A549 (cell line): ENCODE results near the gene CDHR1.

Source experiments
- CHD2 ChIP-seq: fragments of 150-350 bp; IDR thresholded peaks from 2 replicates; pipeline ENCODE4 v1.6.1; 2014; ENCODE audit warnings: low read length; ENCODE audit not compliant: partially characterized antibody
- CTCF ChIP-seq: fragments of >200 bp; sonication (Bioruptor Twin); formaldehyde crosslinking; IDR thresholded peaks from 3 replicates; pipeline ENCODE4 v1.5.1; 2016
- HOXA7 ChIP-seq: fragments of 250-450 bp; sonication (Bioruptor Pico); IDR thresholded peaks from 2 replicates; pipeline ENCODE4 v1.5.0; 2020; ENCODE audit warnings: mild to moderate bottlenecking, moderate library complexity
- KDM1A ChIP-seq: fragments of 200-600 bp; sonication (generic); IDR thresholded peaks from 2 replicates; pipeline ENCODE4 v1.6.1; 2016; ENCODE audit warnings: low read depth, mild to moderate bottlenecking
- MAFK ChIP-seq: fragments of 450-650 bp; IDR thresholded peaks from 2 replicates; pipeline ENCODE4 v1.6.1; 2014; ENCODE audit not compliant: partially characterized antibody
- POLR2A ChIP-seq: IDR thresholded peaks from 2 replicates; pipeline ENCODE4 v1.6.1; 2012; ENCODE audit warnings: mild to moderate bottlenecking, low read length
- POLR2AphosphoS2 ChIP-seq: conservative IDR thresholded peaks from 2 replicates; pipeline ENCODE4 v1.6.1; 2012; ENCODE audit warnings: low read length, improper control_type of control experiment, inconsistent platforms
- RCOR1 ChIP-seq: fragments of 150-350 bp; IDR thresholded peaks from 2 replicates; pipeline ENCODE4 v1.6.1; 2014; ENCODE audit warnings: antibody characterized with exemption, low read length, low read depth
- RNF2 ChIP-seq: fragments of 200-600 bp; sonication (generic); IDR thresholded peaks from 2 replicates; pipeline ENCODE4 v1.6.1; 2016; ENCODE audit warnings: low read depth, mild to moderate bottlenecking, antibody characterized with exemption, moderate library complexity, borderline replicate concordance
- SMC3 ChIP-seq: fragments of >200 bp; sonication (Bioruptor Twin); formaldehyde crosslinking; IDR thresholded peaks from 3 replicates; pipeline ENCODE4 v1.6.1; 2018; ENCODE audit warnings: inconsistent platforms
- TFCP2L1 ChIP-seq: fragments of 250-450 bp; sonication (Bioruptor Pico); IDR thresholded peaks from 2 replicates; pipeline ENCODE4 v1.5.0; 2021; ENCODE audit warnings: mild to moderate bottlenecking
- TF ChIP-seq, protein P1 (sequence below): fragments of 200-600 bp; sonication (generic); IDR thresholded peaks from 2 replicates; pipeline ENCODE4 v1.6.1; 2016; ENCODE audit warnings: antibody characterized with exemption, mild to moderate bottlenecking, moderate library complexity

GRCh38 chr10:84238909-84239308 lies 44.6 kb downstream of the CDHR1 start:
- TF ChIP-seq CHD2 (no peak), HOXA7 (no peak), POLR2A (no peak), CTCF (no peak), RNF2 (no peak), KDM1A (no peak), POLR2AphosphoS2 (no peak), RCOR1 (no peak), MAFK (no peak), SMC3 (no peak), TFCP2L1 (CRISPR knock-in tag) (no peak)
- TF ChIP-seq, protein P1, sequence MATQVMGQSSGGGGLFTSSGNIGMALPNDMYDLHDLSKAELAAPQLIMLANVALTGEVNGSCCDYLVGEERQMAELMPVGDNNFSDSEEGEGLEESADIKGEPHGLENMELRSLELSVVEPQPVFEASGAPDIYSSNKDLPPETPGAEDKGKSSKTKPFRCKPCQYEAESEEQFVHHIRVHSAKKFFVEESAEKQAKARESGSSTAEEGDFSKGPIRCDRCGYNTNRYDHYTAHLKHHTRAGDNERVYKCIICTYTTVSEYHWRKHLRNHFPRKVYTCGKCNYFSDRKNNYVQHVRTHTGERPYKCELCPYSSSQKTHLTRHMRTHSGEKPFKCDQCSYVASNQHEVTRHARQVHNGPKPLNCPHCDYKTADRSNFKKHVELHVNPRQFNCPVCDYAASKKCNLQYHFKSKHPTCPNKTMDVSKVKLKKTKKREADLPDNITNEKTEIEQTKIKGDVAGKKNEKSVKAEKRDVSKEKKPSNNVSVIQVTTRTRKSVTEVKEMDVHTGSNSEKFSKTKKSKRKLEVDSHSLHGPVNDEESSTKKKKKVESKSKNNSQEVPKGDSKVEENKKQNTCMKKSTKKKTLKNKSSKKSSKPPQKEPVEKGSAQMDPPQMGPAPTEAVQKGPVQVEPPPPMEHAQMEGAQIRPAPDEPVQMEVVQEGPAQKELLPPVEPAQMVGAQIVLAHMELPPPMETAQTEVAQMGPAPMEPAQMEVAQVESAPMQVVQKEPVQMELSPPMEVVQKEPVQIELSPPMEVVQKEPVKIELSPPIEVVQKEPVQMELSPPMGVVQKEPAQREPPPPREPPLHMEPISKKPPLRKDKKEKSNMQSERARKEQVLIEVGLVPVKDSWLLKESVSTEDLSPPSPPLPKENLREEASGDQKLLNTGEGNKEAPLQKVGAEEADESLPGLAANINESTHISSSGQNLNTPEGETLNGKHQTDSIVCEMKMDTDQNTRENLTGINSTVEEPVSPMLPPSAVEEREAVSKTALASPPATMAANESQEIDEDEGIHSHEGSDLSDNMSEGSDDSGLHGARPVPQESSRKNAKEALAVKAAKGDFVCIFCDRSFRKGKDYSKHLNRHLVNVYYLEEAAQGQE = no peak
